K562 (cell line): ENCODE results near the gene GPRIN1. TPM values are rescaled to one million over a fixed set of nuclear protein-coding genes. Genes with fewer than 3 reads are reported as not detected.

Experiments
- EGR1 ChIP-seq: fragments of 450-650 bp; conservative IDR thresholded peaks from 2 replicates; pipeline ENCODE4 v1.6.1; 2017; ENCODE audit warnings: mild to moderate bottlenecking
- KDM5B ChIP-seq: fragments of 200-600 bp; sonication (generic); IDR thresholded peaks from 2 replicates; pipeline ENCODE4 v1.6.1; 2012; ENCODE audit warnings: low read depth, mild to moderate bottlenecking, moderate library complexity, low read length, control low read depth, inconsistent platforms; ENCODE audit not compliant: insufficient replicate concordance
- MAFG ChIP-seq: fragments of 450-650 bp; conservative IDR thresholded peaks from 2 replicates; pipeline ENCODE4 v1.6.1; 2016; ENCODE audit warnings: missing genetic modification characterization, missing compliant biosample characterization
- MECOM ChIP-seq: fragments of 250-450 bp; sonication (Bioruptor Pico); IDR thresholded peaks from 2 replicates; pipeline ENCODE4 v1.8.0; 2022; ENCODE audit warnings: inconsistent platforms
- NFE2L1 ChIP-seq: fragments of 450-650 bp; IDR thresholded peaks from 2 replicates; pipeline ENCODE4 v1.6.1; 2016; ENCODE audit warnings: missing genetic modification characterization, low read depth, mild to moderate bottlenecking, missing compliant biosample characterization, moderate library complexity, borderline replicate concordance
- RBM25 ChIP-seq: fragments of 200-400 bp; formaldehyde crosslinking; IDR thresholded peaks from 2 replicates; pipeline ENCODE4 v1.6.1; 2018; ENCODE audit warnings: low read length, low read depth, moderate library complexity; ENCODE audit not compliant: severe bottlenecking
- TAF1 ChIP-seq: IDR thresholded peaks from 2 replicates; pipeline ENCODE4 v1.6.1; 2011; ENCODE audit warnings: mild to moderate bottlenecking, low read length, moderate library complexity; ENCODE audit not compliant: insufficient read depth, control insufficient read depth, severe bottlenecking; ENCODE audit errors: extremely low read depth
- TAF7 ChIP-seq: fragments of 450-650 bp; IDR thresholded peaks from 2 replicates; pipeline ENCODE4 v1.6.1; 2016; ENCODE audit warnings: missing genetic modification characterization, missing compliant biosample characterization
- TCF7 ChIP-seq: sonication (generic); IDR thresholded peaks from 2 replicates; pipeline ENCODE4 v1.6.1; 2016; ENCODE audit warnings: antibody characterized with exemption, borderline replicate concordance
- ZNF143 ChIP-seq: sonication (generic); formaldehyde crosslinking; IDR thresholded peaks from 2 replicates; pipeline ENCODE4 v1.9.0; 2022; ENCODE audit warnings: mild to moderate bottlenecking, missing genetic modification reagents
- ZNF445 ChIP-seq: fragments of 250-450 bp; sonication (Bioruptor Pico); IDR thresholded peaks from 2 replicates; pipeline ENCODE4 v1.4.0; 2020; ENCODE audit warnings: low read depth, mild to moderate bottlenecking, moderate library complexity
- ZNF644 ChIP-seq: fragments of 200-800 bp; sonication (Bioruptor generic); IDR thresholded peaks from 2 replicates; pipeline ENCODE4 v1.6.1; 2016; ENCODE audit warnings: low read depth, missing genetic modification characterization, missing compliant biosample characterization
- polyA plus RNA-seq, 8 experiments: library from polyadenylated mRNA; depleted of rRNA in 4 of 8; stranded (reverse) in 5 of 8; unstranded in 3 of 8; fragments of >200 nt; fragmentation: Nextera tagmentation in 2 of 8; fragmentation: Illumina TruSeq in 1 of 8; extraction: Ambion mirVana in 2 of 8; extraction: Trizol in 1 of 8; gene quantifications; 2 replicates each; pipeline versions ENCODE4 v1.2.1 to v1.2.3, GENCODE V29; 2011 to 2014; ENCODE audit warnings: inconsistent platforms in 1 of 8, missing spikeins in 1 of 8
- total RNA-seq, 7 experiments: library from RNA; depleted of rRNA in 6 of 7; stranded (reverse); fragments of >200 nt in 6 of 7; fragmentation: Illumina TruSeq in 2 of 7; extraction: Trizol in 2 of 7; gene quantifications; 2 replicates each; pipeline versions ENCODE4 v1.2.1 to v1.2.3, GENCODE V29; 2011 to 2021; ENCODE audit warnings: low replicate concordance in 1 of 7
- TF ChIP-seq, protein P1 (sequence below): IDR thresholded peaks from 2 replicates; pipeline ENCODE4 v1.6.1; 2011; ENCODE audit not compliant: insufficient read length; ENCODE audit errors: extremely low read depth
- TF ChIP-seq, protein P2 (sequence below): fragments of 450-650 bp; formaldehyde crosslinking; IDR thresholded peaks from 2 replicates; pipeline ENCODE4 v1.4.0; 2022; ENCODE audit warnings: missing genetic modification characterization
- TF ChIP-seq, protein P3 (sequence below): fragments of 150-350 bp; conservative IDR thresholded peaks from 2 replicates; pipeline ENCODE4 v1.6.1; 2014; ENCODE audit warnings: low read length
- TF ChIP-seq, protein P4 (sequence below): fragments of 450-650 bp; IDR thresholded peaks from one replicate; pipeline ENCODE4 v1.6.1; 2018; ENCODE audit warnings: mild to moderate bottlenecking, moderate library complexity; ENCODE audit not compliant: partially characterized antibody
- TF ChIP-seq, protein P5 (sequence below): sonication (generic); formaldehyde crosslinking; IDR thresholded peaks from 2 replicates; pipeline ENCODE4 v1.8.0; 2022; ENCODE audit warnings: mild to moderate bottlenecking, missing genetic modification reagents

GPRIN1 gene
- total and polyA plus RNA-seq, 9 of the 15 experiments (the other 6 are each of a cell fraction or from before 2014, with no cell fraction given): 0.15 to 11.6 (median 4.4) TPM

DNA sequence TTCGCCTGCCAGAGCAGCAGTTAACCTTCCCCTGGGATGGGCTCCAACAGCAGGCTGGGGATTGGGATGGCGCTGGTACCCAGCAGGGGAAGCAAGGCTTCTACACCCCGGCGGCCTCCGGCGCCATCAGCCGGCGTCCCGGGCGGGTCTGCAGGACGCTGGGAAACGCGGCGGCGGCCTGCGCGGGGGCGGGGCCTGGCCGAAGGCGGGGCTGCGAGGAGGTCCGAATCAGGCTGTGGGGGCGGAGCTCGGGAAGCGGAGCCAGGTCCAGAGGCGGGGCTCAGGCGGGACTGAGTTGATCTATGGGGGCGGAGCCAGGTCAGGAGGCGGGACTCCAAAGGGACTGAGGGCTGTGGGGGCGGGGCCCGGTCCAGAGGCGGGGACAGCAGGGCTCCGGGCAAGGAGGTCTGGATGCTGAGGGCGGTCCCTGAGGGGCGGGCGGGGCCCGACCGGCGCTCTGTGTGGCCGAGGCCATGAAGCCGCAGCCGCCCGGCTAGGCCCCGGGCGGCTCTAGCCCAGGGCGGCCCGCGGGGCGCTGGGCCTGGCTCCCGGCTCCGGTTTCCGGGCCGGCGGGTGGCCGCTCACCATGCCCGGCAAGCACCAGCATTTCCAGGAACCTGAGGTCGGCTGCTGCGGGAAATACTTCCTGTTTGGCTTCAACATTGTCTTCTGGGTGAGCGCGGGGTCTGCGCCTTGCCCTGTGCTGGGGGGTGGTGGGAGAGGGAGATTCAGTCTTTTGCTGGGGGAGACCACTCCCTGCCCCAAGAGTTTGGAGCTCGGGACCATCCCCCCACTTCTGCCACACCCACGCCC lies 37.3 kb upstream of the GPRIN1 start, which contains the start of gene TSPAN17 (continued):
- TF ChIP-seq ZNF644 (tag) (no peak), NFE2L1 (no peak), KDM5B (peak; percentile 96), TAF1 (peak; percentile 78), TAF7 (tag) (no peak), MAFG (no peak), EGR1 (peak; percentile 91), TCF7 (no peak), MECOM (no peak), ZNF143 (peak; percentile 29; the same call in 1 of the 2 replicates), RBM25 (no peak), ZNF445 (no peak)
- TF ChIP-seq, protein P1, sequence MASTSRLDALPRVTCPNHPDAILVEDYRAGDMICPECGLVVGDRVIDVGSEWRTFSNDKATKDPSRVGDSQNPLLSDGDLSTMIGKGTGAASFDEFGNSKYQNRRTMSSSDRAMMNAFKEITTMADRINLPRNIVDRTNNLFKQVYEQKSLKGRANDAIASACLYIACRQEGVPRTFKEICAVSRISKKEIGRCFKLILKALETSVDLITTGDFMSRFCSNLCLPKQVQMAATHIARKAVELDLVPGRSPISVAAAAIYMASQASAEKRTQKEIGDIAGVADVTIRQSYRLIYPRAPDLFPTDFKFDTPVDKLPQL: no peak
- TF ChIP-seq, protein P2, sequence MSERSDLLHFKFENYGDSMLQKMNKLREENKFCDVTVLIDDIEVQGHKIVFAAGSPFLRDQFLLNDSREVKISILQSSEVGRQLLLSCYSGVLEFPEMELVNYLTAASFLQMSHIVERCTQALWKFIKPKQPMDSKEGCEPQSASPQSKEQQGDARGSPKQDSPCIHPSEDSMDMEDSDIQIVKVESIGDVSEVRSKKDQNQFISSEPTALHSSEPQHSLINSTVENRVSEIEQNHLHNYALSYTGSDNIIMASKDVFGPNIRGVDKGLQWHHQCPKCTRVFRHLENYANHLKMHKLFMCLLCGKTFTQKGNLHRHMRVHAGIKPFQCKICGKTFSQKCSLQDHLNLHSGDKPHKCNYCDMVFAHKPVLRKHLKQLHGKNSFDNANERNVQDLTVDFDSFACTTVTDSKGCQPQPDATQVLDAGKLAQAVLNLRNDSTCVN (CRISPR knock-in tag): 0 out of 2 replicates have a peak, but pooled peaks have one; percentile 29
- TF ChIP-seq, protein P3, sequence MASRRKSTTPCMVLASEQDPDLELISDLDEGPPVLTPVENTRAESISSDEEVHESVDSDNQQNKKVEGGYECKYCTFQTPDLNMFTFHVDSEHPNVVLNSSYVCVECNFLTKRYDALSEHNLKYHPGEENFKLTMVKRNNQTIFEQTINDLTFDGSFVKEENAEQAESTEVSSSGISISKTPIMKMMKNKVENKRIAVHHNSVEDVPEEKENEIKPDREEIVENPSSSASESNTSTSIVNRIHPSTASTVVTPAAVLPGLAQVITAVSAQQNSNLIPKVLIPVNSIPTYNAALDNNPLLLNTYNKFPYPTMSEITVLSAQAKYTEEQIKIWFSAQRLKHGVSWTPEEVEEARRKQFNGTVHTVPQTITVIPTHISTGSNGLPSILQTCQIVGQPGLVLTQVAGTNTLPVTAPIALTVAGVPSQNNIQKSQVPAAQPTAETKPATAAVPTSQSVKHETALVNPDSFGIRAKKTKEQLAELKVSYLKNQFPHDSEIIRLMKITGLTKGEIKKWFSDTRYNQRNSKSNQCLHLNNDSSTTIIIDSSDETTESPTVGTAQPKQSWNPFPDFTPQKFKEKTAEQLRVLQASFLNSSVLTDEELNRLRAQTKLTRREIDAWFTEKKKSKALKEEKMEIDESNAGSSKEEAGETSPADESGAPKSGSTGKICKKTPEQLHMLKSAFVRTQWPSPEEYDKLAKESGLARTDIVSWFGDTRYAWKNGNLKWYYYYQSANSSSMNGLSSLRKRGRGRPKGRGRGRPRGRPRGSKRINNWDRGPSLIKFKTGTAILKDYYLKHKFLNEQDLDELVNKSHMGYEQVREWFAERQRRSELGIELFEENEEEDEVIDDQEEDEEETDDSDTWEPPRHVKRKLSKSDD: no peak
- TF ChIP-seq, protein P4, sequence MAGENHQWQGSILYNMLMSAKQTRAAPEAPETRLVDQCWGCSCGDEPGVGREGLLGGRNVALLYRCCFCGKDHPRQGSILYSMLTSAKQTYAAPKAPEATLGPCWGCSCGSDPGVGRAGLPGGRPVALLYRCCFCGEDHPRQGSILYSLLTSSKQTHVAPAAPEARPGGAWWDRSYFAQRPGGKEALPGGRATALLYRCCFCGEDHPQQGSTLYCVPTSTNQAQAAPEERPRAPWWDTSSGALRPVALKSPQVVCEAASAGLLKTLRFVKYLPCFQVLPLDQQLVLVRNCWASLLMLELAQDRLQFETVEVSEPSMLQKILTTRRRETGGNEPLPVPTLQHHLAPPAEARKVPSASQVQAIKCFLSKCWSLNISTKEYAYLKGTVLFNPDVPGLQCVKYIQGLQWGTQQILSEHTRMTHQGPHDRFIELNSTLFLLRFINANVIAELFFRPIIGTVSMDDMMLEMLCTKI: no peak
- TF ChIP-seq, protein P5, sequence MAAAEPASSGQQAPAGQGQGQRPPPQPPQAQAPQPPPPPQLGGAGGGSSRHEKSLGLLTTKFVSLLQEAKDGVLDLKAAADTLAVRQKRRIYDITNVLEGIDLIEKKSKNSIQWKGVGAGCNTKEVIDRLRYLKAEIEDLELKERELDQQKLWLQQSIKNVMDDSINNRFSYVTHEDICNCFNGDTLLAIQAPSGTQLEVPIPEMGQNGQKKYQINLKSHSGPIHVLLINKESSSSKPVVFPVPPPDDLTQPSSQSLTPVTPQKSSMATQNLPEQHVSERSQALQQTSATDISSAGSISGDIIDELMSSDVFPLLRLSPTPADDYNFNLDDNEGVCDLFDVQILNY (CRISPR knock-in tag): no peak
